NT2/D1 (cell line): Measurements from ENCODE around the gene CISD2.

Experiments
- DNase-seq: peaks from one replicate; pipeline ENCODE4 v3.0.0-alpha.2; 2011; ENCODE audit warnings: low read depth, low spot score
- H3K27me3 ChIP-seq: 2 replicates; pipeline ENCODE4 v1.6.0; 2011; ENCODE audit warnings: mild to moderate bottlenecking; ENCODE audit not compliant: insufficient read length, insufficient read depth
- H3K36me3 ChIP-seq: 2 replicates; pipeline ENCODE4 v1.6.1; 2011; ENCODE audit warnings: mild to moderate bottlenecking, low read length, mixed read lengths; ENCODE audit not compliant: insufficient read depth, insufficient read length
- H3K4me1 ChIP-seq: 2 replicates; pipeline ENCODE4 v1.5.1; 2011; ENCODE audit not compliant: insufficient read depth, insufficient read length
- H3K4me3 ChIP-seq: 2 replicates; pipeline ENCODE4 v1.5.1; 2011; ENCODE audit warnings: low read depth; ENCODE audit not compliant: insufficient read length
- H3K9ac ChIP-seq: 2 replicates; pipeline ENCODE4 v1.6.0; 2011; ENCODE audit warnings: low read depth; ENCODE audit not compliant: insufficient read length
- H3K9me3 ChIP-seq: 2 replicates; pipeline ENCODE4 v1.5.1; 2011; ENCODE audit warnings: mild to moderate bottlenecking, low read length; ENCODE audit not compliant: insufficient read depth
- SUZ12 ChIP-seq: IDR thresholded peaks from 2 replicates; pipeline ENCODE4 v1.6.1; 2011; ENCODE audit not compliant: insufficient read length, insufficient read depth; ENCODE audit errors: extremely low read depth
- YY1 ChIP-seq: IDR thresholded peaks from 2 replicates; pipeline ENCODE4 v1.6.1; 2011; ENCODE audit not compliant: insufficient read length, insufficient read depth
- ZNF274 ChIP-seq: IDR thresholded peaks from 2 replicates; pipeline ENCODE4 v1.6.1; 2011; ENCODE audit warnings: mild to moderate bottlenecking, low read depth, low read length

Gene CISD2

DNA sequence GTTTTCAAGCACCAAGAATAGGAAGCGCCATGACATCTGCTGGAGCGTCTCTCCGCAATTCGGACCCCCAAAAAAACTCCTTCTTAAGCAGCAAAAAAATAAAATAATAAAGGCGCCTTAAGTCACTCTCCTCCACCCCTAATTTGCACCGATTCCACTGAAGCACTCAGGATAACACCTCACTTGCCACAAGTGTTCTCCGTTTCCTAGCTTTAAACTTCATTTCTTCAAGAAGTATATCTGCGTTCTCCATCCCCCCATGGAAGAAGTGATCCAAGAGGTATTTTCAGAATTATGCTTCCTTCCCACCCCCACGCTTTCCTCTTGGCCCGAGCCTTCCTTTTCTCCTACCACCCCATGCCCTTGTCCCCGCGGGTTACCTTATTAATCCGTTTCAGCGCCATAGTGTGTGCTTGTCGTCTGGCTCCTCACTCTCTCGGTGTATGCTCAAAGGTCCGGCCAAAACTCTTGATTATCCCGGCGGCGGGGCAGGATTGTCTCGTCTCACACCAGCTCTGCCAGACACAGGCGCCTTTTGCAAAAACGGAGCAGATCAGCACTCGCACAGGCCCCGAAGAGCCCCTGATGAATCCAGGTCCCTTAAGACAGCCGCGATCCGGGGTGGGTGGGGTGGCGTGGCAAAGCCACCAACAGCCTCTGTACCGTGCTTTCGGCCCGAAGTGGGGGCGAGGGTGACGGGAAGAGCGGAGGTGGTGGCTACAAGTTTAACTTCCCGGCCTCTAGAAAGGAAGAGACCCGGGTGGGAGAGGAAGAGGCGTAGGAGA, 42.5 kb upstream of the CISD2 start:
- peaks cover 2% of the 10 kb centered on the region for H3K4me1 ChIP-seq
- no peaks in the 10 kb centered on the region for H3K27me3 ChIP-seq
- no peak for DNase-seq
- TF ChIP-seq YY1 (no peak), SUZ12 (no peak), ZNF274 (no peak)
- H3K36me3 ChIP-seq: peaks cover 50% of the 10 kb centered on the region
- H3K4me3 ChIP-seq: peak overlapping the region; percentile 89
- peak overlapping the region; percentile 97 for H3K9ac ChIP-seq
- H3K9me3 ChIP-seq: no peaks in the 10 kb centered on the region

DNA sequence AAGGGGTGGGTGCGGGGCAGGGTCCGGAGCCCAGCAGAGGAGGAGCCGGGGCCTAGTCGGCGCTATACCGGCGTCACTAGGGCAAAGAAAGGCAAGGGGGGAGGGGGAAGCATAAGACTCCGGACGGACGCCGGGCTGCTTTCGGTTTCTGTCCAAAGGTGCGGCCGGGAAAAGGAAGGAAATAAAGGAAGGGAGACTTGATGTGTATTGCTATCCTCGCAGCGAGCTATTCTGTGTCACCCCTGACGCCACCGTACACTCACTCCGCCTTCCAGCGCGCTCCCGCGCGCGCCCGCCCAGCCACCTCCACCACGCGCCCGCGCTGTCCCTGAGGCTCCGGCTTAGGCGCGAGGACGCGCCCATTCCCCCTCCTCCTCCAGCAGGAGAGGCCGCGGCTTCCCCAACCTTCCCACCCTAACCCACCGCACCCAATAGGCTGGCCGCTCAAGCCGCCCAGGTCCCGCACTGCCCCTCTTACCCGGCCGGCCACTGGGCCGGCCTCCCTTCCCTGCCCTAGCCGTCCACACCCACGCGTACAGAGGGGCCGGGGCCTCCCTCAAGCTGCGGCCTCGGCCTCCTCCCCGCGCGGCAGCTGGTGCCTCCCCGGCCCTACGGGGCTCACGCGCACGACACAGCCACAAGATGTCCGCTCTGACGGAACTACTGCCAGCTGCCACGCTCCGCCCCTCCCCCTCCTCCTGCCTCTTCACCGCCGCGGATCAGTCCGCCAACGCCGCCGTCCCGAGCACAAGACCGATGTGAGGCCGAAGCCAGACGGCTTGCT, 41.7 kb upstream of the CISD2 start, which contains the start of gene UBE2D3:
Gene UBE2D3, minus strand, starts transcription at position 662 of the 784 bp plus-strand sequence. CDS start 1,043 bp downstream, outside the sequence.
- peak; percentile 77 for DNase-seq
- peak; percentile 55 for TF ChIP-seq YY1
- no peak for TF ChIP-seq SUZ12
- H3K27me3 ChIP-seq: no peaks in the 10 kb centered on the region
- peaks cover 2% of the 10 kb centered on the region for H3K4me1 ChIP-seq
- H3K36me3 ChIP-seq: peaks cover 42% of the 10 kb centered on the region
- H3K4me3 ChIP-seq: peak within 1 kb of the TSS; percentile 89
- no peaks in the 10 kb centered on the region for H3K9me3 ChIP-seq
- H3K9ac ChIP-seq: peak within 1 kb of the TSS; percentile 97

DNA sequence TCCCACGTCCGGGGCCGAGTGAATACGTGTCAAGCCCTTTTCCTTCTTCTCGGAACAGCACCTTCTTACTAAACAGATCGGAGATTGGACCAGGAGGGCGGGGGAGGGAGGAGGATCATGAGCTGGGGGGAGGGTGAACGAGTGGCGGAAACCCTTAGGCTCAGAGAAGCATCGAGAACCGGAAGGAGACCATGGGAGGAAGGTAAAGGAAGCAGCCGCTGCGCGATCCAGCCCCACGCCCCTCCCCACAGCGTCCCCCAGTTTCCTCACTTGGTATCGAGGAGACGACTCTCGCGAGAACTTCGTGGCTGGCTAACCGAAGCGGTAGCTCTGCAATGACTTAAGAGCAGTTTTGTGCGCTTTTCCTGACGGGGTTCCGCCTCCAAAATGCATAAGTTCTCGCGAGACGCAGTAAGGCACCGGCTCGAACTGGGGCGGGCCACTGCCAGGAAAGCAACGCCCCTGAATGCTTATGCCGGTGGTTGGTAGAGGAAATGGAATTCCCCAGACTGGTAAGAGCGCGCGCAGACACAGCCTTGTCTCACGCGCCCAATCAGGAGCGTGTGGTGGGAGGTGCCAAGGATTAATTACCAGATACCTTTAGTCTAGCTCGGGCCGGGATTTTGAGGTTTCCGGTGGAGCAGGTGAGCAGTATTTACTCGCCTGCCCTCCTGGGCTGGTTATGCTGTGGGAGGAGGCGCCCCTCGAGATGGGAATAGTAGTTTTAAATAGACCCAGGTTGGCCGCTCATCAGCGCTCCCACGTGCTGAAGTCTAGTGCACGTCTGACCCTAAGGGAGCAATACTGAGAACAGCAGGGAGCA, 40.9 kb upstream of the CISD2 start:
- H3K4me3 ChIP-seq: peak overlapping the region; percentile 89
- H3K36me3 ChIP-seq: peaks cover 38% of the 10 kb centered on the region
- TF ChIP-seq ZNF274 (no peak), SUZ12 (no peak), YY1 (no peak)
- no peaks in the 10 kb centered on the region for H3K9me3 ChIP-seq
- DNase-seq: peak; percentile 96
- peak overlapping the region; percentile 97 for H3K9ac ChIP-seq
- peaks cover 2% of the 10 kb centered on the region for H3K4me1 ChIP-seq
- H3K27me3 ChIP-seq: no peaks in the 10 kb centered on the region

DNA sequence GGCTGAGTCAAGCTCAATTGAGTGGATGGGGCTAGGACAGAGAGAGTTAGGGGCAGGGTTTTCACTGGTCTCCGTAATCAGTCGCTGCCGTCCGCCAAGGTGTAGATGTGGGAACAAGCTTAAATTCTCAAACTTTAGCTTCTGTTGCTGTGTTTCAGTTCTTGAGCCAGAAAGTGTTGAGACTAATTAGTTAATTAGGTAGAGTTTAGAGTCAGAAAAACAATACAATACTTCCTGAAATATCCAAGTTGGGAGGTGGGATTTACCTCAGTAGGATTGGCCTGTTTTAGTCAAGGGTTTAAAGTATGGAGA, 40.3 kb upstream of the CISD2 start:
- DNase-seq: no peak
- Histone ChIP-seq H3K36me3 (peaks cover 32% of the 10 kb centered on the region), H3K4me1 (peaks cover 2% of the 10 kb centered on the region), H3K9ac (peak overlapping the region; percentile 84), H3K4me3 (peak overlapping the region; percentile 89), H3K9me3 (no peaks in the 10 kb centered on the region), H3K27me3 (no peaks in the 10 kb centered on the region)
- TF ChIP-seq ZNF274 (no peak), YY1 (no peak), SUZ12 (no peak)

DNA sequence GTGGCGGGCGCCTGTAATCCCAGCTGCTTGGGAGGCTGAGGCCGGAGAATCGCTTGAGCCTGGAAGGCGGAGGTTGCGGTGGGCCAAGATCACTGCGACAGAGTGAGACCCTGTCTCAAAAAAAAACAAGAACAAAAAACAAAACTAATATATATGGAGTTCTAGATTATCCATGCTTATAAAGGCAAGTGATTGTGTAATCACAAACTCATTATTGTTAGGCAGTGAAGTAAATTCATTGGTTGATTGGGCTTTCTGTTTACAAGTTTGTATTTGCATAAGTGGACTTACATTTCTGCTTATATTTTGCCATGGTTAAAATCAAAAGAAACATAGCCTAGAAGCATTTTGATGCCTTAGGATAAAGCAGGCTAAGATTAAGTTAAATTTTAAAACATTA, 39.0 kb upstream of the CISD2 start:
- Histone ChIP-seq H3K4me3 (no peak overlapping the region), H3K9ac (no peak overlapping the region), H3K27me3 (no peaks in the 10 kb centered on the region), H3K36me3 (peaks cover 19% of the 10 kb centered on the region), H3K9me3 (no peaks in the 10 kb centered on the region), H3K4me1 (no peaks in the 10 kb centered on the region)
- no peak for DNase-seq
- TF ChIP-seq SUZ12: no peak
- no peak for TF ChIP-seq ZNF274

DNA sequence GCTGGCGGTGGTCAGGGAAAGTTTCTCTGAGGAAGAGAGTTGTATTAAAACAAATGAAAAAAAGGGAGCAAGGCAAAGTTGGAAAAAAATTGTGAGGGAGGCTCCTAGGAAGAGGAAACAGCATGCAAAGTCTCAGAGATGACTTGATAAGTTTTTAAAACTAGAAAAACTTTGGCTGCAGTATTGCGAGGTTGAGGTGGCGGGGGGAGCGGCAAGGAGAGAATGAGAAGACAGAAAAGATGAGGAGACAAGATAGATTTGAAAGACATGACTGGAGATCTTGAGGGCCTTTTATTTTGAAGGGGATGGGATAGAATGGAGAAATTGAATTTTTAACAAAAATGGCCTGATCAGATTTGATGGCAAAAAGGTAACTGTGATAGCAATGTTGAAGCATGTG, 36.7 kb upstream of the CISD2 start:
- Histone ChIP-seq H3K4me1 (no peaks in the 10 kb centered on the region), H3K9ac (no peak overlapping the region), H3K4me3 (no peak overlapping the region), H3K36me3 (no peaks in the 10 kb centered on the region), H3K9me3 (no peaks in the 10 kb centered on the region), H3K27me3 (no peaks in the 10 kb centered on the region)
- no peak for TF ChIP-seq ZNF274
- no peak for TF ChIP-seq SUZ12
- TF ChIP-seq YY1: no peak
- no peak for DNase-seq
